Central memory CD8-positive, alpha-beta T cell (primary cell): ENCODE results near the gene PCDHGA9.
"Not testable (repeated sequence)": the region's sequence is repeated elsewhere in the genome, so short reads cannot be mapped to it uniquely, and the experiment has no call there.

Experiments
- ATAC-seq: fragments of 150-1000 bp; cut with Tn5 transposase; replicated peaks from 2 replicates; pipeline ENCODE4 v1.10.0; 2022; ENCODE audit warnings: mild to moderate bottlenecking, moderate FRiP score, moderate number of reproducible peaks; ENCODE audit not compliant: poor library complexity, severe bottlenecking; ENCODE audit errors: extremely low read depth
- DNase-seq, 2 donors: peaks; one replicate each; pipeline ENCODE4 v3.0.0; 2021; ENCODE audit warnings: low spot score in 2 of 2
- H3K27ac Mint-ChIP-seq: one replicate; pipeline ENCODE4 v1.8.0; 2022; ENCODE audit warnings: low read depth, mild to moderate bottlenecking, moderate library complexity, mixed read lengths
- H3K27me3 Mint-ChIP-seq: one replicate; pipeline ENCODE4 v1.8.0; 2022; ENCODE audit warnings: mixed read lengths
- H3K36me3 Mint-ChIP-seq: one replicate; pipeline ENCODE4 v1.8.0; 2022; ENCODE audit warnings: mild to moderate bottlenecking, moderate library complexity, mixed read lengths; ENCODE audit not compliant: insufficient read depth
- H3K4me1 Mint-ChIP-seq: one replicate; pipeline ENCODE4 v1.8.0; 2022; ENCODE audit warnings: mixed read lengths
- H3K4me3 Mint-ChIP-seq: one replicate; pipeline ENCODE4 v1.8.0; 2022; ENCODE audit warnings: mild to moderate bottlenecking, moderate library complexity, mixed read lengths
- H3K9me3 Mint-ChIP-seq: one replicate; pipeline ENCODE4 v1.8.0; 2022; ENCODE audit warnings: mixed read lengths

PCDHGA9 gene

GRCh38 chr5:141392429-141393198 is 10.0 kb upstream of the PCDHGA9 start, which contains the start of gene PCDHGA8:
Gene PCDHGA8 (plus strand): TSS chr5:141392633. CDS start chr5:141392814, 181 bp downstream.
- Mint-ChIP-seq H3K4me3 (no peak within 1 kb of the TSS), H3K27me3 (peaks cover 69% of the 10 kb centered on the region), H3K36me3 (peaks cover 2% of the 10 kb centered on the region), H3K9me3 (peaks cover 15% of the 10 kb centered on the region), H3K27ac (no peak within 1 kb of the TSS), H3K4me1 (no peaks in the 10 kb centered on the region)
- ATAC-seq (no peak), DNase-seq (no peak)

- no peak for ATAC-seq
- no peak overlapping the region for H3K4me3 Mint-ChIP-seq
- H3K9me3 Mint-ChIP-seq, result peaks cover 15% of the 10 kb centered on the region
- H3K27ac Mint-ChIP-seq, result no peak overlapping the region
- H3K4me1 Mint-ChIP-seq, result no peaks in the 10 kb centered on the region
- H3K27me3 Mint-ChIP-seq, result peaks cover 67% of the 10 kb centered on the region
- no peak for DNase-seq
- H3K36me3 Mint-ChIP-seq, result peaks cover 2% of the 10 kb centered on the region
These were observed 9.3 kb upstream of the PCDHGA9 start for GRCh38 chr5:141393267-141393666.

GRCh38 chr5:141394401-141395187 is 8.0 kb upstream of the PCDHGA9 start:
- H3K36me3 Mint-ChIP-seq, H3K4me1 Mint-ChIP-seq, DNase-seq, H3K4me3 Mint-ChIP-seq, ATAC-seq, H3K27ac Mint-ChIP-seq: not testable (repeated sequence)
- Mint-ChIP-seq H3K9me3 (peaks cover 11% of the 10 kb centered on the region), H3K27me3 (peaks cover 57% of the 10 kb centered on the region)

GRCh38 chr5:141397756-141398551 is 4.6 kb upstream of the PCDHGA9 start, which contains the start of gene PCDHGB5:
Gene PCDHGB5 (plus strand): TSS chr5:141397947. CDS start chr5:141398128, 181 bp downstream.
- H3K4me3 Mint-ChIP-seq, H3K4me1 Mint-ChIP-seq, H3K9me3 Mint-ChIP-seq, DNase-seq, H3K36me3 Mint-ChIP-seq, H3K27ac Mint-ChIP-seq: not testable (repeated sequence)
- H3K27me3 Mint-ChIP-seq, result peaks cover 55% of the 10 kb centered on the region
- ATAC-seq, result peak; percentile 46

- no peak overlapping the region for H3K27ac Mint-ChIP-seq
- H3K27me3 Mint-ChIP-seq, result peaks cover 61% of the 10 kb centered on the region
- peaks cover 6% of the 10 kb centered on the region for H3K9me3 Mint-ChIP-seq
- H3K4me3 Mint-ChIP-seq, result no peak overlapping the region
- ATAC-seq, result no peak
- H3K36me3 Mint-ChIP-seq, result no peaks in the 10 kb centered on the region
- DNase-seq, result no peak
- H3K4me1 Mint-ChIP-seq, result no peaks in the 10 kb centered on the region
These were observed 4.0 kb upstream of the PCDHGA9 start for GRCh38 chr5:141398608-141399007.

- DNase-seq, result no peak
- no peak for ATAC-seq
- Mint-ChIP-seq H3K4me3 (no peak overlapping the region), H3K36me3 (peaks cover 3% of the 10 kb centered on the region), H3K9me3 (peaks cover 6% of the 10 kb centered on the region), H3K4me1 (no peaks in the 10 kb centered on the region), H3K27me3 (peaks cover 68% of the 10 kb centered on the region), H3K27ac (no peak overlapping the region)
These were observed 2.9 kb upstream of the PCDHGA9 start for GRCh38 chr5:141399555-141400258.

GRCh38 chr5:141403387-141403786 is 809 bp downstream of the PCDHGA9 start:
- H3K27me3 Mint-ChIP-seq, result peaks cover 75% of the 10 kb centered on the region
- no peak for DNase-seq
- H3K4me1 Mint-ChIP-seq, result no peaks in the 10 kb centered on the region
- peaks cover 6% of the 10 kb centered on the region for H3K9me3 Mint-ChIP-seq
- no peak for ATAC-seq
- H3K4me3 Mint-ChIP-seq, result no peak overlapping the region
- H3K27ac Mint-ChIP-seq, result no peak overlapping the region
- peaks cover 5% of the 10 kb centered on the region for H3K36me3 Mint-ChIP-seq

GRCh38 chr5:141407790-141408505 is 5.4 kb downstream of the PCDHGA9 start, which contains the start of gene PCDHGB6:
Gene PCDHGB6 (plus strand): TSS chr5:141408021. CDS start chr5:141408203, 182 bp downstream.
- Mint-ChIP-seq H3K4me3 (peak within 1 kb of the TSS; percentile 32), H3K27ac (peak within 1 kb of the TSS; percentile 46), H3K27me3 (peaks cover 85% of the 10 kb centered on the region)
- not testable (repeated sequence) for ATAC-seq, H3K4me1 Mint-ChIP-seq, DNase-seq, H3K36me3 Mint-ChIP-seq, H3K9me3 Mint-ChIP-seq

- DNase-seq (no peak), ATAC-seq (no peak)
- H3K27ac Mint-ChIP-seq, result no peak overlapping the region
- peaks cover 85% of the 10 kb centered on the region for H3K27me3 Mint-ChIP-seq
- no peak overlapping the region for H3K4me3 Mint-ChIP-seq
- H3K9me3 Mint-ChIP-seq, result peaks cover 10% of the 10 kb centered on the region
- H3K4me1 Mint-ChIP-seq, result peaks cover 18% of the 10 kb centered on the region
- peaks cover 9% of the 10 kb centered on the region for H3K36me3 Mint-ChIP-seq
These were observed 7.2 kb downstream of the PCDHGA9 start for GRCh38 chr5:141409598-141410306.

GRCh38 chr5:141411575-141411974 is 9.0 kb downstream of the PCDHGA9 start:
- Mint-ChIP-seq H3K9me3 (peaks cover 10% of the 10 kb centered on the region), H3K4me3 (no peak overlapping the region), H3K27me3 (peaks cover 85% of the 10 kb centered on the region), H3K27ac (no peak overlapping the region), H3K36me3 (peaks cover 9% of the 10 kb centered on the region), H3K4me1 (peaks cover 18% of the 10 kb centered on the region)
- DNase-seq (no peak), ATAC-seq (no peak)
